Ureter (tissue), 1 donor: ENCODE measurements around the gene HERC2. TPM values are rescaled to one million over a fixed set of nuclear protein-coding genes. Genes with fewer than 3 reads are reported as not detected.
"Not testable (repeated sequence)": the region's sequence is repeated elsewhere in the genome, so short reads cannot be mapped to it uniquely, and the experiment has no call there.

Source experiments
- DNase-seq: peaks from one replicate; pipeline ENCODE4 v3.0.0-alpha.2; 2020; ENCODE audit warnings: low spot score
- total RNA-seq: library from RNA; stranded (reverse); gene quantifications from one replicate; pipeline ENCODE4 v1.2.4, GENCODE V29; 2023
- donor health status: DM: yes; HTN: yes; CAD: no.

Gene HERC2
- total RNA-seq, 1 donor from 2014 or later = 83.2 TPM

DNA sequence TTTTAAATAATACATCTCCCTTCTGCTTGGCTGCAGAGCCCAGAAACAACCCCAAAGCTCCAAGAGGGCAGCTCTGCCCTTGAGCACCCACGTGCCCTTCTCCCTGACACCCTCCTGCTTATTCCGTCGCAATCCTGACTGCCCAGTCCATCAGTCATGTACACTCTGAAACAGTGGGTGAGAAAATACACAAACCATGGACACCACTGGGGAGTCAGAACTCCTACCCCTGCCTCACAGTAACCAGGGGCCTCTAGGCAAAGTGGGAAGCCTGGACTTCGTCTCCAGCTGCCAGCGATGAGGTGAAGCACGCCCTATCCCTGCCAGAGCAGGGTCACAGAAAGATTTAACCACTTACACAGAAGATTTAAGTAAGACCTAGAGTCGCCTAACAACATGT is 40.1 kb downstream of the HERC2 start:
- no peak for DNase-seq

DNA sequence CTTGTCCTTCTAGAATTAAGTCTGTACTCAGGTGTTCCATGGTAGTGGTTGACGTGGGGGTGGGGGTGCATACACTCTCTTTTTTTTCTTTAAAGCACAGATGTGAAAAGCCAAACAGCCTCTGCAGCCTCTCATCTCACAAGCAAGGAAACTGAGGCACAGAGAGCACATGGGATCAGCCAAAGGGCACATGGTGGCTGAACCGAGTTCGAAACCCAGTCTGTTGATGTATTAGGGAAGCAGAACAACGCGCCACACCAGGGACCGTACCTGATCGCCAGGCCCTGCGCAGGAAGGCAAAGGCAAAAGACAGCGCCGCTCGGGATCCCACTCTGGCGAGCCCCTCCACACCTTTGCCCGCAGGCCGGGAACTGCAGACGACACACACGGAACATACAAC is 47.3 kb downstream of the HERC2 start:
- no peak for DNase-seq

DNA sequence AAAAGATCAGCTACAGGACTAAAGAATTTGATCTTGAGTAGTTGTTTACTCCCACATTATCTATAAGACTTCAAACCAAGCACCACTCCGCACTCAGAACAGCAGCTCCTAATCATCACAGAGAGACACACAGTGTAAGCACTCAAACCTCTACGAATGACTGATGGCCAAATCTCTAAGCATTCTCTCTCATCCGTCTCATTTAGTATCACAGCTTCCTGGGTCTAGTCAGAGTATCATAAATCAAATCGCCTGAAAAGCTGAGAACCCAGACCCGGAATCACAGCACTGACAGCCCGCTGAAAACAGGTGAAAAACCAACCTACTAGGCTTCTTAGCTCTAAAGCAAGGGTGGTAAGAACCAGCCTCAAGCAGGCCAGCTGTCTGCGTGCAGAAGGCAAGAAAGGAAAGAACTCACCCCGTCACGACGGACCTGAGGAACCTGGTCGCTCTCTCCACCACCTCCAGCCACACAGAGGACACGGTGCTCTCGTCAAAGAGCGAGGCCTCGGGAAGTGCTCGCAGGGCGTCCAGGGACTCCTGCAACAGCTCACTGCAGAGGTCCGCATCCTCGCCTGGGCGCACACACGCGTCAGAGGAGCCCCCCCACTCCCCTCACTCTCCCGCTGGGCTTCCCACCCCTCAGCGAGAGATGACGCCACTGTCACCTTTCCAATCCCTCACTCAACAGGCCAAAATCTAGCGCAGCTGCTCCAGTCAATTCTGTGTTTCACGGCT is 47.9 kb downstream of the HERC2 start:
- DNase-seq = no peak

DNA sequence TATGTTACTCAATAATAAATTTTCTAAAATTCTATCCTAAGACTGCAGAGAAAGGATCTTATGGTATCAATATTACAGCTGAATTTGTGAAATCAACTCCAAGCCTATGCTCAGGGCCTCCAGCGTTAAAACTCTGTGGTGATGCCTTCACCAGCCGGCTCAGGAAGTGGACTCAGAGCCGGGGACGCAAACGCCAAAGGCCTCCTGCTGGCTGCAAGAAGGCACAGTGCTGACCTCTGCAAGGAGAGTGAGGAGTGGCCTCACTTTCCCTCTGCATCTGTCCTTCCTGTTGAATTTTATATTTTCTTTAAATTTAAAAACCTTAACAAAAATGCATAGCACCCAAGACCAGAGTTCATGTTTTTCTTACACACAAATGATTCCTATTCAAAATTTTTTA is 48.5 kb downstream of the HERC2 start:
- no peak for DNase-seq

DNA sequence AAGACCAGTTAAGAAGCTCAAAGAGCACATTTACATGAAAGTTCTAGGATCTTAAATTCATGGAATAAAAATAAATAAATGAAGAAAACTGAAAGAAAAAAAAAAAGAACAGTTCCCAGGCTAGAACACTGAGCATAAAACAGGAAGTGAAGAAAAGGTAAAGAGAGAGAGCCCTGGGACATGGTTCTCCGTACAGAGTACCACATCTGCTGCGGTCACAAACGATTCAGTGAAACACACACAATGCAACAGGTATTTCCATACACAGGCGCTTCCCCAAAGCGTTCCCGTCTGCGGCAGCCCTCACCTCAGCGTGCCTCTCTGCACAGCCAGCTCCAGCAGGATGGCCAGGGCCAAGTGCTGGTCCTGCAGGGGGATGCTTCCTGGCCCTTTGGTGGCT is 49.4 kb downstream of the HERC2 start:
- DNase-seq = no peak

DNA sequence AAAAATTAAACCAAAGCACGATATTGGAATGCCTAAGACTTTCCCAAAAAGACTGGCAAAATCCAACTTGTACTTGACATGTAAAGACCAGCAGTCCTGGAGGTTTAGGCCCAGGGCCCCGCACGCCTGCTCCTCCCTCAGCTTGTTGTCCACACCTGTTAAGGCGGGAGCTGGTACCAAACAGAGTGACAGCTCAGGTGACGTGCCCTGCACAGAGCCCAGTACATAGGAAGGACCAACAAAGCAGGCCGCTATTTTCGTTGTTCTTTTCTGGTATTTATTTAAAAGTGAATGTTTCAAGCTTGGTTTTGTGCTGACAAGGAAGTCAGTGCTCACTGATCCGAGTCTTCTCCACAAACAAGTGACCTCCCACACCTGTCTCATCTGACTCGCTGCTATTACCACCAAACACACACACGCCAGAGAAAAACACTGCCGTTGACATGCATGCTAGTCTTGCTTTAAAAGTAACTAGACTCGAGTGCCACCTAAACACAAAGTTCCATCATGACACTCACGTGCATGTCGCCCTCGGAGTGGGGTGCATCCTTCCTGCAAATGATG is 50.2 kb downstream of the HERC2 start:
- no peak for DNase-seq

DNA sequence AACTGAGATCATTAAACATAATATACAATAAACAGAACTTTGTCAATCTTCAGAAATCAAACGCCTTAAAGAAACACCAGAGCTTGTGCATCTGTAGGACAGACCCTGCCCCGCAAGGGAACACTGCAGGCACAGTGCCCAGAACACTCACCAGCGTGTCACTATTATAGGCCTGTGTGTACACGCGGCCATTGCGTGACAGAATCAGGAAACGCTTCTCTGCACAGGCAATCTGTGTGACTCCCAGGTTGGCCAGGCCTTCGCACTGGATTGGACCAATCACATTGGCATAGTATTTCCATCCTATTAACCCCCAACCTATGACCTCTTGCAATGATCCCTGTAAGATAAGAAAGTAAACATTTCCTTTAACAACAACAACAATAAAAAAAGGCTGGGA is 52.9 kb downstream of the HERC2 start:
- no peak for DNase-seq

DNA sequence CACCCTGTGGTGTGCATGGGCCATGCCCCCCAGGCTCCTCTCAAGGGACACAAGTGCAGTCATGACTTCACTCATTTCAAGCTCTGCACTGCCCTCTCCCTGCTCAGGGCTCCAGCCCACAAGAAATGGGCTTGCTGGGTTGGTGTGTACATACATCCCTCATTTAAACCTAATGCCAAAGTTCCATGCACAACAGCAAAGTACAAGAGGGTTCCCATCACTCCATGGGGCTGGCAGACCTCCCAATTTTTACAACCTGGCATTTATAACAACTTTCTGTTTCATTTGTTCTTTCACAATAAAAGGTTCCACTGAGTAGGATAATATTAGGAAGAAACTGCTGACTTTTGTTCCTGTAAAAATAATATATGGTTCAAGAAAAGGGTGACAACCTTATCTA is 54.3 kb downstream of the HERC2 start:
- no peak for DNase-seq

DNA sequence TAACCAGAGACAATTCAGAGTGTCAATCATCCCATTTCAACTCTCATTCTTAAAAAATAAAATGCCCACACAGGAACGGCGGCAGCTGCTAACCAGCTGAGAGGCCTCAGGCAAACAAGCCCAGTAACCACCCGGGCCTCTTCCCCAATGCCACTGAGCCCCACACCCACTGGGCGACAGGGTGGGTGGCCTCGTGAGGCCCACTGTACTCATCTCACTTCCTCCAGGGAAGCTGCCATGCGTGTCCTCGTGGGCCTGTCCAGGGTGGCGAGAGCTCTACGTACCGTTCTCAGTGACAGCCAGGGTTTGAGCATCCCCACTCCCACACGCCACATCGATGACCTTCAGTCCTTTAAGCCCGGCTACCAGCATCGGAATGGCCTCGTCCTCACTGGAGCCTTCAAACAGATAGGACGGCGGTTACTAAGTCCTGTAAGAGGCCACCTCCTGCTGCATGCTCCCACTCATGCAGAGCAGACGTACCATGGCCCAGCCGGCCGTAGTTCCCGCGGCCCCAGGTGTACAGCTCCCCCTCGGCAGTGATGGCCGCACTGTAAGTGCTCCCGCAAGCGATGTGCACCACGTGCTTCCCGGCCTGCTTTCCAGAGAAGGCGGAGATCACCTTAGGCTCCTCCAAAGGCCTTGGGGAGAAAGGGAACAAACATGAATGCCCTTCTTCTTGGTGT is 56.5 kb downstream of the HERC2 start:
- DNase-seq = no peak

DNA sequence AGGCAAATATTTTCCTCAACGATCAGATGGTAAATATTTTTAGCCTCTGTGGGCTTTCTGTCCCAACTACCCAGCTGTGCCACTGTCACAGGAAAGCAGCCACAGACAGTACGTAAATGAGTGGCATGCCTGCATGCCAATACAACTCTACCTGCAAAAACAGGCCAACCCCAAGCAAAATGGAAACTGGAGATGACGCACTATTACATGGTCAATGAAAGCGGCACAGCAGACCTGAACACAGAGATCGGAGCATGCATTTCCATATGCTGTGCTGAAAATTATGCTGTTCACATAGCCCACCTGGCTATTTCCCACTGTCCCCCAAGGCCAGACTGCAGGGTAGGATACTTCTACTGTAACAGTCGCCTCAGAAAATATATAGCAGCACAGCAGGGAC is 57.8 kb downstream of the HERC2 start:
- DNase-seq = no peak

DNA sequence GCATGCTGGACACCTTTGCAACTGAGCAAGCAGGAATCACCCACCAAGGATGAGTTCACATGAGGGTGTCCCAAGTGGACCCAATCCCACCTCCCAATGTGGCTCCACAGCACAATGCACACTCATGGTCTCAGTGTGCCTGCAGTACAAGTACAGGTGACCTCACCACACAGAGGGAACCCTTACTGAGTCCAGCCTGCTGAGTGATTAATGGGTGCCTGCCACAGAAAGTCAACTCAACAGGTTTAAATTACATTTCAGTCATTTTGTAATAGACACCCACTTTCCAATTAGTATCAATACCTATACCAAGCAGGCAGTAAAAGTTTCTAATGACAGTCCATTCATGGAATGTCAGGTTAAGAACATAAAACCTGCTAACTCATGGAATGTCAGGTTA is 59.5 kb downstream of the HERC2 start:
- no peak for DNase-seq

DNA sequence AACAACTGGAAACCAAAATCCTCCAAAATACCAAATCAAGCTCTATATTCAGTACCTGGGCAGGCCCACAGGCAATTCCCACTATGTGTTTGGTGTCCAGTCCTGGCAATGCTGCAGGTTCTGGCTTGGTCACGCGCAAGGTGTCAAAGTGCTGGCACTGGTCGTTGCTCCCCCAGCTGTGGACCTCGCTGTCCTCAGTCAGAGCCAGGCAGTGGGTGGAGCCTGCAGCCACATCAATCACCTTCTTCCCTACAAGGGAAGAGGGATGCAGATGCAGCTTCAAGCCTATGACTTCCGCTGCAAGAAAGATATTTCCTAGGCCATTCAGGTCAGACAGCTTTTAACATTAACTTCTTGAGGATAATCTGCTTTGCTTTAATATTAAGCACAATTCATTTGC is 61.3 kb downstream of the HERC2 start:
- no peak for DNase-seq

DNA sequence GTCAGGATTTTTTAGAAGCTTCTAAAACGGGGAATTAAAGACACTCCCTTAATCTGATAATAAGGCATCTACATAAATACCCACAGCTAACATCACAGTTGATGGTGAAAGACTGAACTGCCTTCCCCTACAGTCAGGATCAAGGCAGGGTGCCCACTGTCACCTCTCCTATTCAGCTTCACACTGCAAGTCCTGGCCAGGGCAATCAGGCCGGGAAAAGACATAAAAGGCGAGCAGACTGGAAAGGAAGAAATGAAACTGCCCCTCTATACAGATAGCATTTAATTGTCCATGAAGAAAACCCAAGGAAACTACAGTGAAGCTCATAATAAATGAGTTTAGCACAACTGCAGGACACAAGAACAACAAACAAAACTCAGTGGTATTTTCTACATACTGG is 61.7 kb downstream of the HERC2 start:
- DNase-seq = no peak

DNA sequence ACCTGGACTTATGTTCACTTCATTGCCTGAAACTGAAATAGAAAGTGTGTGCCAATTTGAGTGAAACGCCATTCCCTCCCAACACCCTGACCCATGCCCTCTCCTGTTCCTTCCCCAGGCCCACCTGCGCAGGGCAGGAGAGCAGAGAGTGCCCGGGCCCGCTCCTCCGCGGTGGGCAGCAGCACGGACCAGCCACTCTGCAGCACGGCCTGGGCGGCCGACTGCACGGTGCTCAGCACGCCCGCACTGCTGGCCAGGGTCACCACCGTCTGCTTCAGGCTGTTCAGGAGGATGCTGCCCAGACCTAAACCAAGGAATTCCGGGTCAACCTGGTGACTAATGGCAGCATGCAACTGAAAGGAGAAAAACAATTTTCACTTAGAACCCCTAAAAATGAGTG is 66.0 kb downstream of the HERC2 start:
- no peak for DNase-seq

DNA sequence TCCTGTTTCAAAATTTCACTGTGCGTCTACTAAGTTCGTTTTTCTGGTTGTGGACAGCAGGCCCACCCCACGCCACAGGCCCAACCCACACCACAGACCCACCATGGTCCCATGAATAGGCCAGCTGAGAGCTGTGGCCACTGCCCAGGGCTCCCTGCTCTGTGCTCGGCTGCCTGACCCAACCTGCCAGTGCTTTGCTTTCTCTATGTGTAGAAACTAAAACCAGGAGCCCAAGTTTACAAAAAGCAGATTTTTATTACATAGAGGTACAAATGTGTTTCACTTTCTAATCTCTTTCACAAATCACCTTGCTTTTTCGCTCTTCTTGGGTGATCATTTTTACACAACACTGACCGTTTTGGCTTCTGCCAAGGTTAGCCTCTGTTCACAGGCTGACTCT is 69.1 kb downstream of the HERC2 start:
- no peak for DNase-seq

DNA sequence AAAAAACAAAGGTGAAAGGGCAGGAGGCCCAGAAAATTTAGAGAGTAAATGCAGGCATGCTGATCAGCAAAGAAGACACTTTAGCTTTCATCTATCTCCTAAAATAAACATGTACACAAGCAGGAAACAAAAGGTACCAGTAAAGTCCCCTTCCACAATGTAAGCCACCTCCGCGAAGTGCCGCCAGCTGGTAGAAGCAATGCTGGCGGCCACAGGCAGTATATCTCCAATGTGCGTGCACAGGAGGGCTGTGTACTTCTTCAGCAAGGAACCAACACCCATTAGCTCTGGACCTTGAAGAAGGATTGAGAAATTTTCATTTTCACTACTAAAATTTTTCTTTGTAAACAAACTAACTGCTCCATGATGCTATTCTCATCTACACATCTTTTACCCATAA is 75.4 kb downstream of the HERC2 start:
- DNase-seq = no peak

DNA sequence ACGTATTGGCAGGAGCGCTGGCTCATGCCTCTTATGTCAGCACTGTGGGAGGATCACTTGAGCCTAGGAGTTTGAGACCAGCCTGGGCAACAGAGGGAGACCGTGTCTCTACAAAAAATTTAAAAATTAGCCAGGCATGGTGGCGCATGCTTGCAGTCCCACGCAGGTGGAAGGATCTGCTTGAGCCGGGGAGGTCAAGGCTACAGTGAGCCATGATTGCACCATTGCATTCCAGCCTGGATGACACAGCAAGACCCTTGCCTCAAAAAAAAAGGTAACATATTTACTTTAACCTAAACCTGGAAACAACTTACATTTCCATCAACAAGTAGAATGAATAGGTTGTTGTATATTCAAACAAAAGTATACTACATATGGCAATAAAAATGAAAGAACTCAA is 78.1 kb downstream of the HERC2 start:
- DNase-seq = no peak

DNA sequence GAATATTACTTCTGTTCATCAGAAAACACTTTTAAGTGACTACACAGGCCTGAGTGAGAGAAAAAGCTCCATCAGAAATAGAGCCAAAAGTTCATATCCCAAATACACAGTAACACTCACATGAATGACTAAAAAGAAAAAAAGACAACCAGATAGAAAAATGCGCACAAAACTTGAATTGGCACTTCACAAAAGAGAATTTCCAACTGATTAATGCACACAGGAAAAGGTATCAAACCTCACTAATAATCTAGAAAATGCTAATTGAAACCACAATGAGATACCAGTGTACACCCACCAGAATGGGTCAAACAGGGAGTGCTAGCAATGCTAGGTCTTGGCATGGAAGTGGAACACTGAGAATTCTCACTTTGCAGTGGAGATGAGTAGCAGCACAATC is 78.6 kb downstream of the HERC2 start:
- DNase-seq = no peak

DNA sequence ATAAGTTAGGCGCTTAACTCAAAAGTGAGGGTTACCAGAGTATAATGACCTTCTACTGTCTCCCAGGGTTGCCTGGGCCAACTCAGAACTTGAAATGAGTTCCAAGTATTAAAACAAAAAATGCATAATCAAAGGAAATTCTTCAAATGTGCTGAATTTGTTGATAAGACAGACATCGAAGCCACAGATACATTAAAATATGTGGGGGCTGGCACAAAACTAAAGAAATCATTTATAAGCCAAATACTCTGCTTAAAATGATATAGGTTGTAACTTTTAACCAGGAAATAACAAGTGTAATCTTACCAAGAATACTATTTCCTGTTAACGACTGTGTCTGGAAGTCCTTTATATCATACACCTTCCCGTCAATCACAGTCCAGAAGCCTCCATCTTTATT is 83.7 kb downstream of the HERC2 start:
- not testable (repeated sequence) for DNase-seq

DNA sequence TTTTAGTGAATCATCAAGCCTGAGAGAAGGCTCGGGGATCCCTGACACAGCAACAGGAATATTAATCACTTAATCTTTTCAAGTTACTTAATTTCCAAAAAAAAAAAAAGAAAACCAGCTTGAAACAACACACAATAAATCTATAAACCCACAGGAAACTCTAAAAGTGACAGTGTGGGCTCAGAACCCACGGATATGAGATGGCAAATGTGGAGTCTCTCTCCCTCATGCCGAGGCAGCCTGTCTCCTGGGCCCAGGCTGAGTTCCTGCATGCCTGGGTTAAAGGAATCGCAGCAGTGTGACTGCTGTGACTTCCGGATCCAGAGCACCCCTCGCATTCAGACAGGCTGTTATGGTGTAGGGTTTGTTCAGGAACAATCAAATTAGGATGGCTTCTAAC is 90.2 kb downstream of the HERC2 start:
- not testable (repeated sequence) for DNase-seq

DNA sequence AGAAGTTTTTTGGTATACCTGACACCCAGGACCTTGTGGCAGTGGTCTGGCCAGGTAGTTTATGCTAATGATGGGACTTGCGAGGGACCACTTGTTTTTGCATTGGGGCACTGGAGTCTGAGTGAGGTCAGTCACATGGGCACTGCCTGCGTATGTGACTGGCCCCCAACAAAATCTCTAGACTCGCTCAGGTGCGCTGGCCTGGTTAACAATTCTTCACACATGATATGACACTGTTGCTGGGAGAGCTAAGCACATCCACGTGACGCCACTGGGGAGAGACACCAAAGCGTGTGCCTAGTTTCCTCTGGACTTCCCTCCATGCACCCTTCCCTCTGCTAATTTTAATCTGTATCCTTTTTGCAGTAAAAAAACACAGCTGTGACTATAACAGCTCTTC is 90.6 kb downstream of the HERC2 start:
- not testable (repeated sequence) for DNase-seq

DNA sequence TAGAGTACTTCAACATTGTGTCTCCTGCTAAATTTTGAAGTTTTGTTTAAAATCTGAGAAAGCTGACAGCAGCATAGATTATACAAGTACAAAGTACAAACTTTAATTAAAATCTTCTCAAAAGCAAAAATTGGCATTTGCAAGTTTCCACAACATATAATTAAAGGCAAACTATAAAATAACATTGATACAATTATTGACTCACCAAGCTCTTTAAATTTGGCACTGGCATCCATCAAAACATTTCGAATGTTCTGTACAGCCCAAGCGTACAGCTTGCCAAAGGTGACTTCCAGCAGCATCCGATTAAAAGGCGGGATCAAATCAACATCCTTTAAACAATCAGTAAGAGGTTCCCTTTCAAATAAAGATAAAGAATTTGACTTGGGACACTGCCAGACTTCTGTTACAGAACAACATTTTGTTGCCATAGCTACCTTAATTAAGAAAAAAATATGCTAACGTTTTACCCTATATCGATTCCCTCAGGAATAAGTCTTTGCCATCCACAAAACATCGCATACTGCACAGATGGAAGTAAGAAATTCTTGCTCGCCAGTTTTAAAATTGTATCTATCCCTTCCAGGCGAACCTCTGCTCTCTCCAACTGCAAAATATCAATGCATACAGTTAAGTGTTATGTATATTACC is 92.9 kb downstream of the HERC2 start:
- DNase-seq = not testable (repeated sequence)

DNA sequence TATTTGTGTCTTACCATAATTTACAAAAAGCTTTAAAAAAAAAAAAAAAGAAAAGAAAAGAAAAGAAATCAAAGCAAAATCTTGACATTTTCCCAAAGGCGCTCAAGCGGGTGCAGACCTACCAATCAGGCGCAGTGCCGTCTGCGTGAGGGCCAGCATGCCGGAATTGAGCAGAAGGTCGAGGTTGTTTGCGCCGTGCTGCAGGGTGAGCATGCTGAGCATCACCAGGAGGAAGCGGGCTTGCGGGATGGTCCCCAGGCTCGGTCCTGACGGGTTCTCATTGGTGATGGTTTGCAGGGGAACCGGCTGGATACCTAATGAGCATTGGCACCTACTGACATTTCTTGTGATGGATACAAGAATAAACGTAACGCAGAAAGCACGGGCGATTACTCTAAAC is 93.9 kb downstream of the HERC2 start:
- DNase-seq = no peak
